NCI-H446 treated with DMSO at 0.1 percent for 48 hours (cell line): ENCODE measurements around the gene PARD3B.
"Not testable (repeated sequence)": the region's sequence is repeated elsewhere in the genome, so short reads cannot be mapped to it uniquely, and the experiment has no call there.

Experiments used
- DNase-seq: peaks from one replicate; lab custom pipeline; 2025; lab: John Stamatoyannopoulos, UW

The PARD3B gene

DNA sequence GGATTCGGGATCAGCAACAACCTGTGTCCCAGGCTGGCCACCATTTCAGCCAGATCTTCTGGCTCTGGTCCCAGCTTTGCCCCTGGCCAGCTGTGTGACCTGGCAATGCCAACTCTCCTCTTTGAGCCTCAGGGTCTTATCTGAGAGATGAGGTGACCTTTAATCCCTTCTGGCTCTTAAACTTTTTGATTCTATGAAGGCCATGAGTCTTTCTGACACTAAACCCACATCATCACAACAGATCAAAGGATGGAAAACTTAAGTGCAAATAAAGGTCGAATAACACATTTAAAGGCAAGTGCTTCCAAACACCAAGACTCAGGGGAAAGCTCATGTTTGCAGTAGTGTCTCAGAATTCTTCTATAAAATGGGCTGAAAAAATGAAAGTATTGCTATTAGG is 645.3 kb downstream of the PARD3B start:
- no peak for DNase-seq

DNA sequence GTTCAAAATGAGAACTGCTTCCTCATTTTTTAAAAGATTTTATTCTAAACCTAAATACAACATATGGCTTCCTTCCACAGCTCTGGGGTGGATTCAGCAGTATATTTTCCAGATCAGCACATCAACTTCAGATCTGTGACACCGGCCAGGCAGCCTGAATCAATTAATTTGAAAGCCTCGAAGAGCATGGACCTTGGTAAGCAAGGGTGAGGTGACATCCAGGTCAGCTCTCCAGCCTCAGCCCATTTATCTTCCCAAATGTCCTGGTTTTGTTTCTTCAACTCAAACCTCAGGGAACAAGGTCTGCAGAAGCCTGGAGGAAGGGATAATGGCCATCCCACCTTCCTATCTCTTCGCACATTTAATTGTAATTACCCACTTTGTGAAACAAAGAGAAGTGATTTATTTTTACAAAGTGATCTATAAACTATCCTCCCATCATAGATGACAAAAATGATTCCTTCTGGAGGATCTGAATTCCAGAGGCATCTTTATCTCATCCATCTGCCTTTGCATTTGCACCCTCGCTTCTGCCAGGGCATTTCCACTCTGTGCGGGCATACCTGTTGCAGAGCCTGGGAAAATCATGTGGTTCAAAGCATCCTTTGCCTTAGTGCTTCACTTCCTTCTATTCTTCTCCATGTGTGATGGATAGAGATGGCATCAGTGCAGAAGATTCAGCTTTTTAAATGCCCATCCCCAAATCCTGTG is 648.0 kb downstream of the PARD3B start:
- no peak for DNase-seq

DNA sequence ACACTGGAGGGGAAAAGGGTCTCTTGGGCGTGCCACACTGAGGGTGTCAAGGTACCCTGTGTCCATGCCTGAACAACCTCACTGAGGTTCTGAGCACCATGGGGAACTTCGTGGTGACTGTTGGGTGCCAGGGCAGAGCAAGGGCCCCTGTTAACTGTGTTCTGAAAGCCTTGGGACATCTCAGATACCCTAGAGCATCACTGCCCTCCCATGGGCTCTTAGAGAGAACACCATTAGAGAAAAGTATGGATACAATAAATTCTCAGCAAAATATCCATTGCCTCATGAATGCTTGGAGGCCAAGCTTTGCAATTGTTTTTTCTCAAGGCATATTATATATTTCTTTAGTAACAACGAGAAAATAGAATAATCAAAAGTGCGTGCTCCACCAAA is 648.6 kb downstream of the PARD3B start:
- no peak for DNase-seq

DNA sequence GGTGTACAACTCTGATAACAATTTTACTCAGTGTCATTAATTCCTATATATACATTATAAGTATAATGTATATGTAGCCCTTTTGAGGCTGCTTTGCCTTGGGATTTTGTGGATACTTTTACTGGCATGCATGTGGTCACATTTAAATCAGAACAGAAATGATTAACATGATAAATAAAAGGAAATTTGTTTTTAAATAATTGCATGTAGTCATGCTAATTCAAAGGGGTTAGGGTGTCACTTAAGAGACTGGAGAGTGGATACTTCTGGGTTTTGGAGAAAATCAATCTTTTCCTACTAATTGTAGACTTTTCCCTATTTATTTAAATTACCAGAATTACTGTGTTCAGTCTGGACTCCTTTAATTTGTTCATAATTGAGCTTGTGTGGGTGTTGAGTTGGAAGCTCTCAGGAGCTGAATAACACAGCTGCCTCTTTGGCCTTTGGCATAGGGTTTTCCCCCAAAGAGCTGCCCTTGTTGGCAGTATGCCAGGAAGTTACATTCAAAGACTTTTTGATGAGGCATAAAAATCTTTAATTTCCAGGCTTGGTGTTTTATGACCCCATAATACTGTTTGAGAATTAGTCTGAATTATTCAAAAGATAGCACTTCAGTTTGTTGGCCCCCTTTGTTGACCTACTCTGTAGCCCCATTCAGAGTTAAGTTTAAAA is 652.3 kb downstream of the PARD3B start:
- peak; percentile 76 for DNase-seq

DNA sequence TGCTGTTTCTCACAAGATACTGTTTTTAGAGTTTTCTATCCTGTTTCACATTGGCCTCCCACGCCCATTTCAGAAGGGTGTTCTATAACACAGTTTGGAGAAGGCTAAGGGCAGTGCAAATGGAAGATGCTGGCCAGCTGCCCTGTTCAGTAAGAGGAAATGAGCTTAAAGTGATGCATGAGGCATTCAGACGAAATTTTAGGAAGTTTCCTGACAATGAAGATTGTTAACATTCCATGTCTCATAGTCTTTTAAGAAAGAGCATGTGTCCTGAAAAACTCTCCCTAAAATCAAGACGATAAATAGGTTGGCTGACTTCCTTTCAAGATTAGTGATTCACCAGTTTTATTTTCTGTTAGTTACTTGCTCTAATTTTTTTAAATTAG is 652.9 kb downstream of the PARD3B start:
- DNase-seq, result peak; percentile 74

DNA sequence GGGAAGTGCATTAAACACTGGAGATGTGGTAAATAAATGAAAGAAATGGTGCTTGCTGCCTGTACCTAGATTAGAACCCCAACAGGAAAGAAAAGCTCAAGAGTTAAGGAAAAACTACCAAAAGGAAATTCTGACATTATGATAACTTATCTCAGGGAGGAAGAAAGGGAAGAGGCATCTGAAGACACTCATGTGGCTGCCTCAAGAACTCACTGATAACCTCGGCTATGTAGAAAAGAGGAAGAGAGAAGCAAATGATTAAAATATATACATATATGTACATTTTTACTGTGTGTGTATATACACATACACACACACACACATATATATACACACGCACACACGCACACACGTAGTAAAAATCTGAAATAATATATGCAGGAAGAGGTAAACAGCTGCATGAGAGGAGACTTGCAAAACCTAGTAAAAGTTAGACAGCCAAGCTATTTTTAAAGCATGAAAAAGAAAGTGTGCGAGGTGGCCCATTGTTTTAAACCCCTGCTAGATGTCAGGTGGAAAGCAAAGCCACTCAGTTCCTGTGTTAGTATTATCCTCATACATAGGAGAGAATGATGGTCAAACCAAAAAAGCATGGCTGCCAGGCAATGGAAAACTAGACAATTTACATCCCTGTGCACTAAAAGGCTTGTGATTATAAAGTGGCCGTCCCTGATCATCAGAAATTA is 654.0 kb downstream of the PARD3B start:
- DNase-seq, result no peak

DNA sequence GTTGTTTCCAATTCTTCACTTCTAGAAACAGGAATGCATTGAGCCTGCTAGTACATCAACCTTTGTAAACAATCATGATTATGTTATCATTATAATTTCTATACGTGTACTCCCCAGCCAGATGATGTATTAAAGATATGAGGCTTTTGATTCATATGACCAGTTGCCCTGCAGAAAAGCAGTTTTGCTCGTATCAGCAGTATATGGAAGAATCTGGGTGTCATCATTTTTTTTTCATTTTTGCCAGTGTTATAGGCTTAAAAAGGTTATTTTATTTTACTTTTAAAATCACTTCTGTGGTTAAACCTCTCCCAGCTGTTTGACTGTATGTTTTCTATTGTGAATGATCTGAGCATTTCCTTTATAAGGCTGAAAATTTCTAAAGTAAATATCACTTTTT is 665.2 kb downstream of the PARD3B start:
- no peak for DNase-seq

DNA sequence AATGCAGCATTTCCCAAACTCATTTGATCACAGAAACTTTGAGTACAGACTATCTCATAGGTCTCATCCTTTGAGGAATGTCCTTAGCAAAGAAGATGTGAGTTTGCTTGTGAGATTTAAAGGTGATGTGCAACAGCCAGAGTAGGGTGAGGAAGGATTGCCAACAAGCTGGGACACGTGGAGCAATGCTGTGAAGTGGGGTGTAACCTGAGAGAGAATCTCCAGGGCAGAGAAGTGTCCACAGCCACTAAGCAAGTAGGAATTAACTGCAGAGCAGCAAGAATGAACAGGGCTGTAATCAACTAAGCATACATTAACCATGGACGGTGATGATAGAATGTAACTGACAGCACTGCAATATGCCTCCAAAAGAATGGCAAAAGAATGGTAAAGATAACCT is 667.1 kb downstream of the PARD3B start:
- no peak for DNase-seq

DNA sequence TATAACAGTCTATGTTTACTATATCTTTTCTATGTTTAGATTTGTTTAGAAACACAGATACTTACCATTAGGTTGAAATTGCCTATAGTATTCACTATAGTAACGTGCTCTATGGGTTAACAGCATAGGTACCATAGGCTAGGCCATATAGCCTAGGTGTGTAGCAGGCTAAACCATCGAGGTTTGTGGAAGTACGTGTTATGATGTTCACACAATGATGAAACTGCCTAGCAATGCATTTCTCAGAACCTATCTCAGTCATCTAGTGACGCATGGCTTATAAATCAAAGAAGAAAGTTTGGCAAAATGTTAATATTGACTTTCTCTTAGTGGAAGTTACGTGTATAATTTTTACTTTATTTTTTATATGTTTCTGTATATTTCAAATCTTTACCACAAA is 670.8 kb downstream of the PARD3B start:
- no peak for DNase-seq

DNA sequence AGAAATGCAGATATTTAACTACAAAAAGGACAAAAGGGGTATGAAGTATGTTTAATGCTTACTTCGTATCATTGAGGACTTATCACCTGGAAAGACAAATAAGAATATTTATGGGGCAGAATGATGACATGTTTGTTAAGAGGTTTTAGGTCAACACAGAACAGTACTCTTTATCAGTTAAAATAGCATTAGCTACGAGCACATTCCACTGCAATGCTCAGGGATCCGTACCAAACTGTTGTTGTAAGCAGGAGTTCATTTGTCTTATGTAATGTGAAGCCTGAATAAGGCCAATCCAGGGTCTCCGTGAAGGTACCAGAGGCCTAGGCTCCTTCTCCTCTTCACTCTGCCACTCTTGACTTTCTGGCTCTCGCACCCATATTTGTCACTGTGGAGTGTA is 671.3 kb downstream of the PARD3B start:
- no peak for DNase-seq

DNA sequence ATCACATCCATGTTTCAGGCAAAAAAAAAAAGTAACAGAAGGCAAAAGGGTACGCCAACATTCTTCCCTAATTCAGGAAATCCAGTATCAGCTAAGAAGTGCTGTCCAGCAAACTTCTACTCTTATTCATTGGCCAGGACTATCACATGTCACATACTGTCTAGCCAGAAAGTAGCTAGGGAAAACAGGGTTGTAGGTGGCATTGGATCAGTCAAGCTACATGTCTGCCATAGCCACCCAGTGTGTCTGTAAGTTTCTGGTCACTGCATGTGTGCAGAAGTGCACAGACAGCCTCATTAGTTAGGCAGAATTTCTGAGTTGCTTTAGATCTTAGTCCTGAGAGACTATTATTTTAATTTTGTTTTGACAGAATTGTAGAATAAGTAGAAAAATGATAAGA is 671.7 kb downstream of the PARD3B start:
- no peak for DNase-seq

DNA sequence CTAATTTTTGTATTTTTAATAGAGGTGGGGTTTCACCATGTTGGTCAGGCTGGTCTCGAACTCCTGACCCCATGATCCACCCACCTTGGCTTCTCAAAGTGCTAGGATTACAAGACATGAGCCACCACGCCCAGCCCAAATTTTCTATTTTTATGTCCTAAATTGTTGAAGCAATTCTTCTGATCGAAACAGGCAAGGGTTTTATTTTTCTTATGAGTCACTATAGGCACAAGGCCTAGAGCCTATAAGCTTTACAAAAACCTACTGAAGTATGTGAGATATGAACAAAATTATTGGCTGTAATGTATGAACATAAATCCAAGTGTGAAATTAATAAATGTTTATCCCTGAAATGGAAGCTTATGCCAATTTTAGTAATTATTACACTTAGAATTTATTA is 672.8 kb downstream of the PARD3B start:
- peak; percentile 16 for DNase-seq

DNA sequence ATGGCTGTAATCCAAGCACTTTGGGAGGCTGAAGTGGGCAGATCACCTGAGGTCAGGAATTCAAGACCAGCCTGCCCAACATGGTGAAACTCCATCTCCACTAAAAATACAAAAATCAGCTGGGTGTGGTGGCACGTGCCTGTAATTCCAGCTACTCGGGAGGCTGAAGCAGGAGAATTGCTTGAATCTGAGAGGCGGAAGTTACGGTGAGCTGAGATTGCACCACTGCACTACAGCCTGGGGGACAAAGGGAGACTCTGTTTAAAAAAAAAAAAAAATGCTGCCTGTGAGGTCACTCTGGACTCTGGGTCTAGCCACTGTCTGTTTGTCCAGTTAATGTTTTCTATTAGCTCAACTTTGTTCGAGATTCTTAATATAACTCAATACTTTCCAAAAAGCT is 673.5 kb downstream of the PARD3B start:
- not testable (repeated sequence) for DNase-seq

DNA sequence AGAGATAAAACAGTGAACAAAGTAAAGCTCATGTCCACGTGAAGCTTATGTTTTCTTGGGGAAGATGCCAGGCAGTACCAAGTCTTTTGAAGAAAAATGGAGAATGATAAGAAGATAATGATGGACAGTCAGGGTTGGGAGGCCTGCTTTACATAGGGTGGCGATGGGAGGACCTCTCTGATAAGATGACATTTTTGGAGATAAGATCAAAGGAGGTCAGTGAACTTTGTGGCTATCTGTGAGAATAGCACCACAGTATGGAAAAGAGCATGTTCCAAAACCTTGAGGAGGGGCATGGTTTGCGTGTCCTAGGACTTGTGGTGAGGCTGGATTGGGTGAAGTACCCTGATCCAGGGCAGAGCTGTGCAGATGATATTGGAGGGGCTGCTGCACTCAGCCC is 675.3 kb downstream of the PARD3B start:
- no peak for DNase-seq

DNA sequence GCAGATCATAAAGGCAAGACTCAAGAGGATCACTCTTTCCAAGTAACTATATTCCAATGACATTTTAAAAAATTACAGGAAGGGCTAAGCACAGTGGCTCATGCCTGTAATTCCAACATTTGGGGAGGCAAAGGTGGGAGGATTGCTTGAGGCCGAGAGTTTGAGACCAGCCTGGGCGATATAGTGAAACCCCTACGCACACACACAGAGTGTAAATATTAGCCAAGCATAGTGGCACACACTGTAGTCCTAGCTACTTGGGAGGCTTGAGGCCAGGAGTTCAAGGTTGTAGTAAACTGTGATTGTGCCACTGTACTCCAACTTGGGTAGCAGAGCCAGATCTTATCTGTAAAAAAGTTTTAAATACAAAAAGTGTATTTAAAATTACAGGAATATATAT is 686.8 kb downstream of the PARD3B start:
- no peak for DNase-seq

DNA sequence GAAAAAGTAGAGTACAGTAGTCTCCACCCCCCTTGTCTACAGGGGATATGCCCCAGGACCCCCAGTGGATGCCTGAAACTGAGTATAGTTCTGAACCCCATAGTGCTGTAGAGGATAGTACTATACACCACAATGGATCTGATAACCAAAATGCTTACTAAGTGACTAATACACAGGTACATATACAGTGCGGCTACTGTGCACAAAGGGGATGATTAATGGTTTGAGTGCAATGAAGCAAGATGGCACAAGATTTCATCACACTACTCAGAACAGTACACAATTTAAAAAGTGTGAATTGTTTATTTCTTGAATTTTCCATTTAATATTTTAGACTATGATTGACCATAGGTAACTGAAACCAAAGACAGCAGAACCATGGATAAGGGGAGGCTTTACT is 690.2 kb downstream of the PARD3B start:
- DNase-seq, result no peak

DNA sequence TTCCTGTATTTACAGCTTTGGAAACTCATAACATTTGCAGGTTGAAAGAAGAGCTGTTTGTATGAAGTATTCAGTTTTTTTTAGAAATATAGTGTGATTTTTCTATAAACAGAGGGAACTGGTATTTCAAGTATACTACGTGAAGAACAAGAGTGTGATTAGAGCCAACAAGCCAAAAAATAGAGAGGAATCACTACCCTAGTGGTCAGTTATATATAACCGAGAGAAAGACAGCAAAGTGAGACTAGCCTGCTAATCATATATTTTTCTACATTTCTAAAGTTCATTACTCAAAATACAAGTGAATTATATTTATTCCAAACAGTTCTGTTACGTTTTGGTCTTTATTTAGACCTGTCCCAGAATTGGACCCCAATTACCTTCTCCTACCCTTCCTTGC is 692.2 kb downstream of the PARD3B start:
- DNase-seq, result no peak

DNA sequence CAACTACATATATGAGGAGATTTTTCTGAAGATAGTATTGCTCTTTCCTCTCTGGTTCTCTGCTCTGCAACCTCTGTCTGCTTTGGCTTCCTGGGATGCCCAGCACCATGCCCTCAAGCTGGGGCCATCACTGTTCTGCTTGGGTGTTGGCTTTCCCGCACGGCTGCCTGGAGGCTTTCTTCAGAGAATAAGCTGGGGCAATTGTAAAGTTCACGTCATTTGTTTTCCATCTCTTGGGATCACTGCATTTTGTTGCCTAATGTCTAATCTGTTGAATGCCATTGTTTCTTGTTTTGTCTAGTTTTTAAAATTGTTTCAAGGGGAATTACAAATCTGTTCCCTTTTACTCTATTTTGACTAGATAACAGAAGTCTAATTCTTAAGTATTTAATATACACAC is 699.7 kb downstream of the PARD3B start:
- DNase-seq, result no peak

DNA sequence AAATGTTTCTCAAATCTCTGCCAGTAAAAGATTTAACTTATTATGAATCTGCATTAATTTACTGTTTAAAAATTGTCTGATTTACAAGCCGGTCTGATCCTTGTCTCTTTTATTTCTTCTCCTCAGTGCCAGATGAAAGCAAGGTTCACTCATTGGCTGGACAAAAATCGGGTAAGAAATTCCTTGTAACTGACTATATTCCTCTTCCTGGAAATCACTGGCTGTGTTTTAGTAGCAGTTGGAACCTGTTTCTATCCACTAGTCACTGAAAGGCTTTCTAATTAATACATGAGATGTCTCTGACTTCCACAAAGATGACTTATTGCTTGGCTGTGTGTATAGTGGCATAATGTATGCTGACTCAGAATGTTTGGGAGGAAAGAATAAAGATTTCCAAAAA is 700.4 kb downstream of the PARD3B start:
- peak; percentile 89 for DNase-seq

DNA sequence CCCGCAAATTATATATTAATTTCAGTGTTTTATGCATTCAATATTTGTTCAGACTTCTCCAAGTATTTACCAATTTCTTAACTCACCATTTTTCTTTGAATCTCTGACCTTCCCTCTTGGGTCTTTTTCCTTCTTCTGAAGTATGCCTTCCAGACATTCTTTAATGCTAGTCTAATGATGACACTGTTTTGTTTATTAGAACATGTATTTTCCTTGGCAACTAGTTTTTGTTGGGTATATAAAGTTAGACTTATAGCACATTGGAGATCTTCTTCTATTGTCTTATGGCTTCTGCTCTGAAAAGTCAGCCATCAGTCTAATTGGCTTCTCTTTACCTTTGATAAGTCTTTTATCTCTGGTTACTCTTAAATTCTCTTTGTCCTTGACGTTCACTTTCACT is 713.8 kb downstream of the PARD3B start:
- no peak for DNase-seq

DNA sequence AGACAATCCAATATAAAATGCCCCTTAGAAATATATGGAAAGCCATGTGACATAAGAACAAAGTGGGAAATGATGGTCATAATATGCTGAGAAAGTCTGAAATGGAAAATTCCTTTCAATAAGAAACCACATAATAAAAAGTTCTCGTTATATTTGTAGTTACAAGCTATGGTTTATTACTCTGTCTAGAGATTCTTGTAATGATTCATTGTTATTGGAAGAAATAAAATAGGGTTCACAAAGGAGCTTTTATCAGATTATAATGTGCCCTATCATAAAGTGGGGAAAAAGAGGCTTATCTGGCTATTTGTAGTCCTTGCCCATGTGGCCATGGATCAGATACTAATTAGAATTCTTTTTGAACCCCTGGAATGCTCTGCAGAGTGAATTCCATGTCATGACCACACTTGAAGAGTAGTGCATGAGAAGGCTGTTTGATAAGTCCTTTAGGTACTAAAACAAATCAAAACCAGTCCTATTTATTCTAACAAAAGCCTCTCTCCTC is 716.3 kb downstream of the PARD3B start:
- DNase-seq, result no peak

DNA sequence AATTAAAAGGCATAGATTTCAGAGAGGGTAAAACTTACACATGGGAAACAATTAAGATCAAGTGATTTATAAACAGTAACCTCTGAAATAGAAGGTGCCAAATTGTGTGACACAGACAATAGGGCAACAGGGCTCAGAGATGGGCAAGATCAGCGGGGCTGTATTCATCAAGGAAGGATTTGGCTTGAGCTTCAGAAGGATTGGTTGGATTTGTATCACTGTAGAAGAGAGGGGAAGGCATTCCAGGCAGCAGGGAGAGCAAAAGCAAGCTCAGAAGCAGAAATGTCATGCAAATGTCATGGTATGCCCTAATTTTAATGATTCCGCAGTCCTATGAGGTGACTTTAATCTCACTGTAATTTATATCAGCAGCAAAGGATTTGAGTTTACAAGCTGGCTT is 722.0 kb downstream of the PARD3B start:
- DNase-seq, result no peak

DNA sequence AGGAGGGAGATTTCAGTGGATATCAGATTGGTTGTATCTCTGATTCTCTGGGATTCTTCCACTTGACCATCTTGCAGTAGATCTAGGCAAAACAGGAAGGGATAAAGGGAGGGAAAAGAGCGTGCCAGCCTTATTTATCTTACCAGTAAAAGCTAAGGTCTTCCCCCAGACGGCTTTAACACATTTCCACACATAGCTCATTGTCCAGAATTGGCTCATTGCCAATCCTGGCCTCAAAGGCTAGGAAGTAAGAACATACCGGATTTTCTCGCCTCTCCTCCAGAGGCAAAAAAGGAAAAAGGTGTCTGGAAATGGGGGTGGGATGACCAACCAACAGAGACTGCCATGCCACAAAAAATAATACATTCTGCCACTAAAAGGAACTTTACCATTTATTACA is 725.4 kb downstream of the PARD3B start:
- DNase-seq, result no peak
